HG03139 (cell line): Measurements from ENCODE around the gene RAB10.
"Not testable (repeated sequence)": the region's sequence is repeated elsewhere in the genome, so short reads cannot be mapped to it uniquely, and the experiment has no call there.

Experiments used
- ATAC-seq: cut with Tn5 transposase; IDR thresholded peaks from one replicate; pipeline ENCODE4 v1.9.1; 2021; ENCODE audit not compliant: unreplicated experiment

The RAB10 gene

DNA sequence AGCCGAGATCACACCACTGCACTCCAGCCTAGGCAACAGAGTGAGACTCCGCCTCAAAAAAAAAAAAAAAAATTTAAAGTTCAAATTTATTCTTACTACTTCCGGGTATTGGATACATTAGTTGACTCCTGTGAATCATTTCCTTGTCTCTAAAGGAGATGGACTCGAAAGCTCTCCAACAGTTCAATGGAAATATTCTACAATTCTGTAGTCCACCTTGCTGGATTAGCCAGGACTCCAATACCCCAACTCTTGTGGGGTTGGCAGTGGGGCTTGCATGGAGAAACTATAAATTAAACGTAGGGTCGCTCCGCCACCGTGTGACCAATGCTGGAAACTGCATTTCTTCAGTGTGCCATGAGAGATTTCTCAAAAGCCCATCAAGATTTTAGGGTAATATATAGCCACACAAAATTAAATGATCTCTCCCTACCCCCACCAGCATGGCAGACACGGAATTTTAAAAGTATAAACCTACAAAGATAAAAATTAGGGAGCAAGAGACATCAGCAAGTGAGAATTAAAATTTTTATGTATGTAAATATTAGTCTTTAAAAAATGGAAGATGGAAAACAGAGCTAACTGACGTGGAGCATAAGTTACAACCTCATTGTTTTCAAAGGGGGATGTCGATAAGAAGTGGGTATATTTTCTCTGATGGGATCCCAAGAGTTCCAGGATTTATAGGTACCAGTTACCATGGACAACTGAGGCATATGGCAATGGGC, 111.2 kb downstream of the RAB10 start:
- no peak for ATAC-seq

DNA sequence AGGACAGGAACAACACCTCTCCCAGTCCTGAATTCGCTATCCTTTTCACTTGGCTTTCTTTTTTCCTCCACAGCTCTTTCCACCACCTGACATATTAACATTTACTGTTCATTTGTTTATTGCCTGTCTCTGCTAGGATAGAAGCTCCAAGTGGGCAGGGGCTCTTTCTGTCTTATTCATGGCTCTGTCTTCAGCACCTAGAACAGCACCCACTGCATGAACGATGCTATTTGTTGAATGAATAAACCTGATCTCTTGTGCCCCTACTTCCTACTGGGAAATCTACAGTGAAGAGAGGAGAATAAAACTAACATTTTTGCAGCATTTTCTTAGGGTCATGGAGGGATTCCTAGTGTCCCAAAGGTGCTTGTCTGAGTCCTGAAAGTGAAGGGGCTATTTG, 114.6 kb downstream of the RAB10 start:
- ATAC-seq, result no peak

DNA sequence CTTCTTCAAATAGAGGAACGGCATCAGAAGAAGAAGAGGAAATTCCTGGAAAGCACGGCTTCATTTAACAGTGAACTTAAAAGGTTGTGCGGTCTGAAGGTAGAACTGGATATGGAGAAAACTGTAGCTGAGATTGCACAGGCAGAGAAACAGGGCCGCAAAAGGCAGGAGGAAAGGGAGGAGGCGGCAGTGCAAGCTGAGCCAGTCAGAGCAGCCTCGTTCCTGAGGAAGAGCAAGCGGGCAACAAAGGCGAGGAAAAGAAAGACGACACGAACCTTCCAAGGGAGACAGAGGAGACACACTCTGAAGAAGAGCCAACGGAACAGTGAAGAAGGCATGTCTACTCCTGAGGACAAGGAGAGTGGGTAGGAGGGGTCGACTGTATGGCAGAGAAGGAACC, 116.4 kb downstream of the RAB10 start:
- ATAC-seq, result no peak

DNA sequence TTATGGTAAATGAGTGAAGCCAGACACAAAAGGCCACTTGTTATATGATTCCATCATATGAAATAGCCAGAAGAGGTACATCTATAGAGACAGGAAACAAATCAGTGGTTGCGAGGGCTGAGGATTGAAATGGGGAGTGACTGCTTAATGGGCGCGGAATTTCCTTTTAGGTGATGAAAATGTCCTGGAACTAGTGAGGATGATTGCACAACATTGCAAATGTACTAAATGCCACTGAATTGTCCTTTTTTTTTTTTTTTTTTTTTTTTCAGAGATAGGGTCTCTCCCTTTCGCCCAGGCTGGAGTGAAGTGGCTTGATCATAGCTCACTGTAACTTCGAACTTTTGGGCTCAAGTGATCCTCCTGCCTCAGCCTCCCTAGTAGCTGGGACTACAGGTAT, 123.7 kb downstream of the RAB10 start:
- ATAC-seq, result no peak

DNA sequence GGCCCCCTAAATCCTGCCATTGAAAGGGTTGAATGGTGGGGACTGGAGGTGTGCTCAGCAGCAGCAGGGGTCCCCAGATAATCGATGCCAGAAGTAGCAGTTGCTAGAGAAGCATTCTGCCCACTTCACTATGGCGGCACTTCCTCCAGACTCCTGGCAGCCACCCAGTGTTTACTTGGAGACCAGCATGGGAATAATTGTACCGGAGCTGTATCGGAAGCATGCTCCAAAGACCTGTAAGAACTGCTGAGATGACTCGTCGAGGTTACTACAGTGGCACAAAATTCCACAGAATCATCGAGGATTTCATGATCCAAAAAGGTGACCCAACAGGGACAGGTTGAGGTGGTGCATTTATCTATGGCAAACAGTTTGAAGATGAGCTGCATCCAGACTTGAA, 128.0 kb downstream of the RAB10 start:
- ATAC-seq, result no peak

DNA sequence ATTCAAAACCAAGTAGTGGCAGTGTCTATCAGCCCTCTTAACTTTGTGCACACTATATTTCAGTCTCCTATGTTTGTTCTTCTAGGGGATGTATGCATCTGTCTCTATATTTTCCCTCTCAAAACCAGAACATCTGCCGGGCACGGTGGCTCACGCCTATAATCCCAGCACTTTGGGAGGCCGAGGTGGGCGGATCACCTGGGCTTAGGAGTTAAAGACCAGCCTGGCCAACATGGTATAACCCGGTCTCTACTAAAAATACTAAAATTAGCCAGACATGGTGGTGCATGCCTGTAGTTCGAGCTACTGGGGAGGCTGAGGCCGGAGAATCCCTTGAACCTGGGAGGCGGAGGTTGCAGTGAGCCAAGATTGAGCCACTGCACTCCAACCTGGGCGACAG, 129.1 kb downstream of the RAB10 start:
- ATAC-seq, result no peak

DNA sequence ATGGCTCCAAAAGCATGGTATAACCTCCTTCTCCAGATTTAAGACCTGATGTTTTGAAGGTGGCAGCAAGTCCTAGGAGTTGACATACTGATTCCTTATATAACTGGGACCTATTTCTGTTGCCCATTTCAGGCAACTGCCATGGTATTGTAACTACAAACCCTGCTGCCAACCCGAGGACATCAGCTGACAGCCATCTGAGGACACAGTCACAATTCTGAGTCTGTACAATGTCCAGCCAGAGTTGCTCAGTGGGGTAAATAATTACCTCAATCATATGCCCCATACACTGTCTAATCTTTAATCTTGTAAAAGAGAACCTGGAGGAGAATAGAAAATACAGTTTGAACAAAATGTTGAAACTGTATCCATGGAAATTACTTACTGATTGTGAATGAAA, 130.3 kb downstream of the RAB10 start:
- ATAC-seq, result no peak

DNA sequence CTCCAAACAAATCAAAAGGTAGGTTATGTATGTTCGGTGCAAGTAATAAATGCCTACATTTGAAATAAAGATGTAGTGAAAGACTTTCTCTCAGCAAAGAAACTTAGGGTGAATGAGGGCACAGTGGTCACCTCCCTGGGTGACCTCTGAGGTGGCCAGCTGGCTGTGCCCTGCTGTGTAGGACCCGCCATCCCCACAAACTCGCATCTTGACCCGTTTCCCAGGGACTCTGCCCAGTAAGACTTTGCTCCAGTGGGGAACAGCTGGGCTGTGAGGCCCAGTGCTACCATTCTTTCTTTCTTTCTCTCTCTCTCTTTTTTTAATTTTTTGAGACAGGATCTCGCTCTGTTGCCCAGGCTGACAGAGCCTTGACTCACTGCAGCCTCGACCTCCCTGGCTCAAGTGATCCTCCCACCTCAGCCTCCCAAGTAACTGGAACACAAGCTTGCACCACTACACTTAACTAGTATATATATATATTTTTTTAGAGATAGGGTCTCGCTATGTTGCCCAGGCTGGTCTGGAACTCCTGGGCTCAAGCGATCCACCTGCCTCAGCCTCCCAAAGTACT, 130.8 kb downstream of the RAB10 start:
- ATAC-seq, result no peak

DNA sequence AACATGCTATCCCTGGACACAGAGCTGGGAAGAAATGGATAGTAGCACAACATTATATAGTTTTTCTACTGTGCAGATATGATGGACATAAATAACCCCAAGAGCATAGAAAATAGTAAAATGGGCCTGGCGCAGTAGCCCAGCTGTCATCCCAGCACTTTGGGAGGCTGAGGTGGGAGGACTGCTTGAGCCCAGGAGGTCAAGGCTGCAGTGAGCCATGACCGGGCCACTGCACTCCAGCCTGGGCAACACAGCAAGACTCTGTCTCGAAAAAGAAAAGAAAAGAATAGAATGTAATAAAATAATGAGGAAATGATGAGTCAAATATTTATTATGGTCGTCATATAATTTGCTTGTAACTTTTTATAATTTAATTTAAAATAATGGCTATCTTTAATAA, 131.5 kb downstream of the RAB10 start:
- ATAC-seq, result no peak

DNA sequence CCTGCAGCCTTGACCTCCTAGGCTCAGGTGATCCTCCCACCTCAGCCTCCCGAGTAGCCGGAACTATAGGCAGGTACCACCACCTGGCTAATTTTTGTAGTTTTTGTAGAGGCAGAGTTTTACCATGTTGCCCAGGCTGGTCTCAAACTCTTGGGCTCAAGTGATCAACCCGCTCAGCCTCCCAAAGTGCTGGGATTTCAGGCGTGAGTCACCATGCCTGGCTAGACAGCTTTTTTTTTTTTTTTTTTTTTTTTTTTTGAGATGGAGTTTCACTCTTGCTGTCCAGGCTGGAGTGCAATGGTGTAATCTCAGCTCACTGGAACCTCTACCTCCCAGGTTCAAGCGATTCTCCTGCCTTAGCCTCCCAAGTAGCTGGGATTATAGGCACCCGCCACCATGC, 132.7 kb downstream of the RAB10 start:
- ATAC-seq, result not testable (repeated sequence)

DNA sequence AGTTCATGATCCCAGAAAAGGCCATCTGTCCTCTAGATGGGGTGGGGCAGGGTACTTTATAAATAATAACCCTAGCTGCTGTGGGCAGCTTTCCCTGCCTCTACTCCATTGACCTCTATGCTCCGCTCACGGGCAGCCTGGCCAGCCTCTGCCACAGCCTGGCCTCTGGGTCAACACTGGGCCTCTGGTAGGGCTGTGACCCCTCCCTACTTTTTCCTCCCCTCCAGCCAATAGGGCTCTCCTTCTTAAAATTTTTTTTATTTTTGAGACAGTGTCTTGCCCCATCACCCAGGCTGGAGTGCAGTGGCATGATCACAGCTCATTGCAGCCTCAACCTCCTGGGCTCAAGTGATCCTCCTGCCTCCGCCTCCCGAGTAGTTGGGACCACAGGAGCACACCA, 134.9 kb downstream of the RAB10 start:
- ATAC-seq, result no peak

DNA sequence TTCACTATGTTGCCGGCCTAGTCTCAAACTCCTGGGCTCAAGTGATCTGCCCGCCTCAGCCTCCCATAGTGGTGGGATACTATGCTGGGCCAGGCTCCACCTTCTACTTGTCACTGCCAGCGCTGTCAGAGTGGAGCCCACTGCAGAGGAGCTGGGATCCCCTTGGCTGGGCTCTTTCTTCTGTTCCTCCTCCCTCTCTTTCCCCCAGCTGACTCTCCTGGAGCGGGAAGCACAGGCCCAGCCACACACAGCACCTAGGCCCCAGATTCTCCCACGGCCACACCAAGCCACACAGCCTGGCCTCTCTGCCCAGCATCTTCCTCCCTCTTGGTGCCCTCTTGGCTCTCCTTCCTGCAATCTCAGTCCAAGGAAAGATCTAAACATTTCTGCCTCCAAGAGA, 135.3 kb downstream of the RAB10 start:
- ATAC-seq, result no peak

DNA sequence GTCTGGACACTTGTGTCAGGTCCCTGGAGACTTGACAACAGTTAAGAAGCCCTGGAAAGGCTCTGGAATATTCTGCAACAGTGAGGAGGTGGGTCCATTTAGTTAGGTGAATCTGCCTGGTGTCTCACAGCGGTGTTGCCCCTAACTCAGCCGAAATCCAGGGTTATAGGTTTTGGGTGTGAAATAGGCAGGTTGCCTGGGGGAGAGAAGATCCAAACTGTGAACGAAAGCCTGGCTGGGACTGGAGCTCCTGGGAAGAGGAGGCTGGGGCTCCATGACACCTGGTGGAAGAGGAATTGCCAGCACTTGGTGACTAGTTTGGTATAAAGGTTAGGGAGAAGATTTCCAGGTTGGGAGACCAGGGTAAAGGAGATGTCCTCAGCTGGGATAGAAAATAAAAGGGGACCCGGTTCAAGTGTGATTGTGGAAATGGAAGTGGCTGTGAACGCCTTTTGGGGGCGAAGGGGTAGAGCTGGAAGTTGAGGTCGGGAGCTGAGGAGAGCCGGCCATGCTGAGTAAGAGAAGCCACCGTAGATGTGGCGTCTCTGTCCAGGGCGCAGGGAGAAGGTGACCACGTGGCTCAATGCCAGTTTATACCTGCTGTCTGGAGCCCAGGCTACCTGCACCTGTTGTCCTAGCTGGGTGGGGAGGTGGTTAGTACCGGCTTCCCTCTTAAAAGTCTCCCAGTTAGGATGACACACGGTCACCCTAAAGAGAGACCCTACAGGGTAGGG, 136.0 kb downstream of the RAB10 start:
- no peak for ATAC-seq

DNA sequence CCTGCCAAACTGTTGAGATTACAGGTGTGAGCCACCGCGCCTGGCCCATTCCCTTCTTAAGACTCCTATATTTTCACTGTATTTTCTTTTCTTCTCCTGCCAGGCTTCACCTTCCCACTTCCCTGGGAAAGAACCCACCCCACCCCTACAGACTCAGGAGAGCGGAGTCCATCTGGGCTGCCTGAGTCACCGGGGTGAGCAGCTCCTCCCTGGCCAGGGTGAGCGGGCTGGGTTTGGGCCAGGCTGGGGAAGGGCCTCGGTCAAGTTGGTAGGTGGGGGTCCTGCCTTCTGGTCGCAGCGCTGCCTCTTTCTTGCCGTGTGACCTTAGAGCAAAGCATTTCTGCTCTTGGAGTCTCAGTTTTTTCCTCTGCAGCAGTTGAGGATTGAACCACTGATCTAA, 136.9 kb downstream of the RAB10 start:
- no peak for ATAC-seq

DNA sequence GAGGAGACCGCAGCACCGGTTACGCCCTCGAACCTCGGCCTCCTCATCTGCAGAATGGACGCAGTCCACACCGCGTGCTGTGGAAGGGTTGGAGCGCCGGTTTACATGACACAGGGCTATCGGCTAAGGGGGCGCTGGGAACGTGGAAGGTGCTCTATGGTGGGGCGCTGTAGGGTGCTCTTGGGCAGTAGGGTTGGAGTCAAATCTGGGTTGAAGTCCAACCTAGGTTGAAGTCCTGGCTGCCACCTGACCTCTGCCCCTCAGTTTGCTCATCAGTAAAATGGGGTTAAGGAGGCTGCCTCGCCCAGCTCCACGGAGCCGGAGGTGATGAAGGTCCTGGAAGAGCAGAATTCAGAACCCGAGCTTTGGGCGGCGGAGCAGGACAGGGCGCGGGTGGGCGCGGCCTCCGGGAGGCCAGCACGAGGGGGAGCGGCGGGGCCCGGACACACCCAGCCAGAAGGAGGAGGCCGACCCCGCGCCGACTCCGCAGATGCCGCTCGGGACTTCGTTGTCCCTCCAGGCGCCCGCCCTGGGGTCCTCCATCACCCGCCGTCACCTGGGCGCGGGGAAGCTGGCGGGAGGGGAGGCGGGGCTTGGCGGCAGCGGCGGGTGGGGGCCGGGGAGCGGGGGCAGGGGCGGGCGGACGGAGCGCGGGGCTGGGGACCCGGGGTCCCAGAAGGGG, 138.4 kb downstream of the RAB10 start:
- ATAC-seq, result no peak

DNA sequence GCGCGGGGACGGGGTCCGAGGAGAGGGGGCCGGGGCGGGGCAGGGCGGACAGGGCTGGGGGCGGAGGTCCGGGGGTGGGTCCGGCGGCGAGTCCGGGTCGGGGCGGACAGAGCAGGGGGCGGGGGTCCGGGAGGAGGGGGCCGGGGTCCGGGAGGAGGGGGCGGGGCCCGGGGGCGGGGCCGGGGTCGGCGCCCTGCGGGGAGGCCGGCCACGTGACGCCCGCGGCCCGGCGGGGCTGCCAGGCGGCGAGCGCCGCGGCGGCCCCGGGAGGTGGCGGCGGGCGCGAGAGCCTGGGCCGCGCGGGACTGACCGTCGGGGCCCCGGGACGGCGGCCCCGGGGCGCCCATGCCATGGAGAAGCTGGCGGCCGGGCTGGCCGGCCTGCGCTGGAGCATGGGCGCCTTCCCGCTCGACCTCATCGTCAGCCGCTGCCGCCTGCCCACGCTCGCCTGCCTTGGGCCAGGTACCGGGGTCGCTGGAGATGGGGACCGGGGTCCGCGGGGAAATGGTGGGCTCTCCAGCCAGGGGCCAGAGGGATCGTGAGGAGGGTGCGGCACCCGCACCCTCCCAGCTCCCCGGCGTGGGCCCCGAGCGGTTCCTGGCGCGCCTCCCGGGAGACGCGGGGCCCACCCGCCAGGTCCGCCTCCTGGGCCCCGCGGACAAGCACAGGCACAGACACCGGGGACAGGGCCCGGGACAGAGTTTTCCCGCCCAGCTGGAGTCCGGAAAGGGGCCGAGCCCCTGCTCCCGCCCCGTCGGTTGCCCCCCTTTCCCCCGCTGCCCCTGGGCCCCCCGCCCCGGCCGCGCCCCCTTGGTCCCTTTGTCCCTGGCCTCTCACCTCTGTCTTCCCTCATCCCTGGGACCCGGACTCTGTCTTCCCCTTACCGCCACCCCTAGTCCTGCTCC, 139.2 kb downstream of the RAB10 start, which contains the start of gene GAREM2:
Gene GAREM2, plus strand, starts transcription at position 218 of the 905 bp plus-strand sequence. Its CDS starts 133 bp downstream, at position 351.
- no peak for ATAC-seq

DNA sequence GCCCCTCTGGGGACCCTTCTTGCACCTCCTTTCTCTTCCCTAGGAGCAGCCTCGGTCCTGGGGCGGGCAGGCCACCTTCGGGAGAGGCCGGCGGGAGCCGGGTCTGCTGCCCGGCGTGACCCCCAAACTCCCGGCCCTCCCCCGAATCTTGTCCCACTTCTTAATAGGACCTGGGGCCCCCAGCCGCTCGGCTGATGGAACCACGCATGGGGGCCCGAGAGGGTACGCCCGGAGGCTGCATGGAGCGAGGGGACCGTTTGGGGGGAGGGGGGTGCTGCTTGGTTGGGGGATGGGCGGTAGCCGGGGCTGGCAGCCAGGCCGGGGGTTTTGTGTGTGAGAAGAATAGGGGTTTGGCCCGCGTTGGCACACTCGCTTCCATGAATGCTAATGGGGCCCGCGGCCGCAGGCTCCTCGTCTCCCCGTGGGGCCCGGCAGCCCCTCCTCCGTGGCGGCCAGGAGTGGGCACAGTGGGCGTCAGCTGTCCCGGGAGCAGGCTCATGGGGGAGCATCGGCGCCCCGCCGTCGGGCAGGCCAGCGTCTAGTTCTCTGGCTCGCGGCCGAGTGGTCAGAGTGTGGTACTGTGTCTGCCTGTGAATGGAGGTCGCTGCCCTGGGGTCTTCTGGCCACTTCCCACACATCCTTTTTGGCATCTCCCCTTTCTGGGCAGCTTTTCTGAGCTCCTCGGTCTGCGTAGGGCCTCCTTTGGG, 140.0 kb downstream of the RAB10 start:
- ATAC-seq, result no peak

DNA sequence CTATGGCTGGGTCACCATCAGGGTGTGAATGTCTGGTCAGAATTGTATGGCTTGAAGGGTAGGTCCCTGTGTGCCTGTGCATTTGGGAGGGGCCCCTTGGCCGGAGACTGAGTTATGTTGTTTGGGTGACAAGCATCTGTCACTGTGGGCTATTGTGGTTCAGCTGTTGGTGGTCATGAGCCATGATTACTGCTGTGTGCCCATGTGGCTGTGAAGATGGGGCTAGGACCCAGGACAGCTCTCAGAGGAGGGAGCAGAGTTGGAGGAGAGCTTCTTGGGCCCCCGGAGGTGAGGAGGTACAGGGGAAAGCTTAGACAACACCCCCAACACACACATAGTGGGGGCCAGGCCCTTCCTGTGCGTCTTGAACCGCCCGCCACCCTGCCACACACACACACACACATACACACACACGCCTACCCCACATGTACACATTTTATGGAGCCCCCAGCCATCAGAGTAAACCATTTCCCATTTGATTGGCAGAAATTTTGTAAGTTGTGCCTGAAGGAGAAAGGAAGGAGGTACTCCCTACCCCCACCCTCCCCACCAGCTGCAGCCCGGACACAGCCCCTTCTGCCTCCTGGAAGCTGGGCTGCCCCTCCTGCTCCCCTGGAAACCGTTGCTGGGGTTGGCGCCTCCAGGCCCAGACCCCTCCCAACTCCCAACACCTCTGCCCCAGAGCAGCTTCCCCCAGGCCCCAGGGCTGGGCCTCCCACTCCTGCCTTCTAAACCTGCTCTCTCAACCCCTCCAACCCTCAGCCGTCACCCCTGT, 141.0 kb downstream of the RAB10 start:
- ATAC-seq, result no peak
